Activated B cell treated with CpG ODN at 0.5 μM for 24 hours (primary cell): ENCODE results near the gene APOL4. TPM values are rescaled to one million over a fixed set of nuclear protein-coding genes. Genes with fewer than 3 reads are reported as not detected.
"Not testable (repeated sequence)": the region's sequence is repeated elsewhere in the genome, so short reads cannot be mapped to it uniquely, and the experiment has no call there.

Experiments
- ATAC-seq: fragments of 200-7000 bp; cut with Tn5 transposase; one replicate; pipeline ENCODE4 v1.10.0; 2021; ENCODE audit warnings: low read depth, mild to moderate bottlenecking, moderate library complexity
- CTCF ChIA-PET: fragments of 350-600 bp; sonication (Branson Sonifier 250); formaldehyde crosslinking; loops from one replicate; lab custom pipeline; 2021; ENCODE audit warnings: antibody characterized with exemption; lab: Charles Lee
- POLR2A ChIA-PET: fragments of 350-600 bp; sonication (Branson Sonifier 250); formaldehyde crosslinking; loops from one replicate; lab custom pipeline; 2021; ENCODE audit warnings: antibody characterized with exemption; lab: Charles Lee
- DNase-seq: peaks from one replicate; pipeline ENCODE4 v3.0.0; 2022
- H3K27ac Mint-ChIP-seq: one replicate; pipeline ENCODE4 v1.8.0; 2020; ENCODE audit warnings: mixed read lengths
- H3K27me3 Mint-ChIP-seq: one replicate; pipeline ENCODE4 v1.8.0; 2021; ENCODE audit warnings: mixed read lengths
- H3K36me3 Mint-ChIP-seq: one replicate; pipeline ENCODE4 v1.8.0; 2021; ENCODE audit warnings: low read depth, mixed read lengths
- H3K4me1 Mint-ChIP-seq: one replicate; pipeline ENCODE4 v1.8.0; 2021; ENCODE audit warnings: mixed read lengths
- H3K4me3 Mint-ChIP-seq: one replicate; pipeline ENCODE4 v1.8.0; 2020; ENCODE audit warnings: mild to moderate bottlenecking, mixed read lengths
- H3K9me3 Mint-ChIP-seq: one replicate; pipeline ENCODE4 v1.8.0; 2020; ENCODE audit warnings: mixed read lengths
- CTCF ChIP-seq: fragments of 200-600 bp; IDR thresholded peaks from one replicate; pipeline ENCODE4 v1.8.0; 2022; ENCODE audit warnings: antibody characterized with exemption, mild to moderate bottlenecking
- intact Hi-C: fragments of 100-400 bp; cut with micrococcal nuclease; formaldehyde crosslinking; loops from one replicate; pipeline ENCODE4 v1.15.1; 2024
- total RNA-seq: library from RNA; stranded (reverse); gene quantifications from 2 replicates; pipeline ENCODE4 v1.2.3, GENCODE V29; 2022

The APOL4 gene
- total RNA-seq, 1 donor from 2014 or later: not detected

DNA sequence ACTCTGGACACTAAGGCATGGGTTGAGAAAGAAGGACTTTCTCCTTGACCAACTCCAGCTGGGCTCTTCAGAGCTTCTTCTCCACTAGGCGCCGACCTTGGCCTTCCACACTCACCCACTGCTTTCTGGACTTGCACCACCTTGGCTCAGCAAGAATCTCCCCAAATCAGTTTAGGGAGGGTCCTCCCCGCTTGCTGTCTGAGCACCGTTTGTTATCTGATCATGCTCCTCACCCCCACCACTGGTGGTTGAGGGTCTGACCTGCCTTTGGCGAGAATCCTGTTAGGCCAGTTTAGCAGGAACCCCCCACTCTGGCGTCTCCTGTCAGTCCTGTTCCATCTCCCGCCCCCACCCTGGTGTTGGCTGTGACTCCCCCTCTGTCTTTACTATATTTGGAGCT lies 27.3 kb upstream of the APOL4 start:
- Mint-ChIP-seq H3K27me3 (no peaks in the 10 kb centered on the region), H3K27ac (no peak overlapping the region), H3K4me3 (no peak overlapping the region), H3K9me3 (no peaks in the 10 kb centered on the region), H3K4me1 (peaks cover 18% of the 10 kb centered on the region), H3K36me3 (peaks cover 80% of the 10 kb centered on the region)
- intact Hi-C loops: no loop called here
- no peak for DNase-seq
- TF ChIP-seq CTCF: no peak
- ATAC-seq: no peak
- ChIA-PET CTCF (no interaction called here), POLR2A (no interaction called here)

- H3K9me3 Mint-ChIP-seq, DNase-seq, H3K27ac Mint-ChIP-seq, H3K4me3 Mint-ChIP-seq, intact Hi-C loops, H3K27me3 Mint-ChIP-seq, CTCF ChIA-PET, ATAC-seq: not testable (repeated sequence)
- peaks cover 74% of the 10 kb centered on the region for H3K36me3 Mint-ChIP-seq
- POLR2A ChIA-PET: interaction anchor here (0.6 kb wide), 1 partner anchor 836 kb away, joined by 6 read pairs; no protein-coding TSS in a partner anchor
- H3K4me1 Mint-ChIP-seq: peaks cover 14% of the 10 kb centered on the region
Observed at GRCh38 chr22:36228369-36228768, 26.8 kb upstream of the APOL4 start.

- intact Hi-C loops: no loop called here
- H3K4me3 Mint-ChIP-seq: no peak overlapping the region
- ATAC-seq: no peak
- H3K9me3 Mint-ChIP-seq: no peaks in the 10 kb centered on the region
- CTCF ChIA-PET: no interaction called here
- no peaks in the 10 kb centered on the region for H3K27me3 Mint-ChIP-seq
- H3K4me1 Mint-ChIP-seq: peaks cover 8% of the 10 kb centered on the region
- peaks cover 69% of the 10 kb centered on the region for H3K36me3 Mint-ChIP-seq
- DNase-seq: no peak
- POLR2A ChIA-PET: interaction anchor here (0.6 kb wide), 1 partner anchor 836 kb away, joined by 6 read pairs; no protein-coding TSS in a partner anchor
- TF ChIP-seq CTCF: no peak
- H3K27ac Mint-ChIP-seq: no peak overlapping the region
Observed at GRCh38 chr22:36227806-36228205, 26.2 kb upstream of the APOL4 start.

DNA sequence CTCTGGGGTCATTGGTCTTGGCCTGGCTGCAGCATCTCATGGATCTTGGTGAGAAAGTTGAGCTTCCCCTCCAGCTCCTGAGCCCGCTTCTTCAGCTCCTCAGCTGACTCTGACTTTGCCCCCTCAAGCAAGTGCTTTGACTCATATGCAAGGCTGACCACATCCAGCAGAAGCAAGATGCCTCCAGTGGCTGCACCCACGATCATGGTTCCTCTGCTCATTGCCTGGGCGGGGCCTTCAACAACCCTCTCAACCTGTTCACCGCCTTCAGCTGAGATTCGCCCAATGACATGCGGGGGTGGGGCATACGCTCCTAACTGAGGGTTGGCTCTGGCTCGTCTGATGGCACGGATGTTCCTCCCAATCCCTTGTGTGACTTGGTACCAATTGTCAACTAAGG lies 25.8 kb upstream of the APOL4 start:
- Mint-ChIP-seq H3K27ac (no peak overlapping the region), H3K9me3 (no peaks in the 10 kb centered on the region), H3K4me3 (no peak overlapping the region), H3K27me3 (no peaks in the 10 kb centered on the region), H3K36me3 (peaks cover 65% of the 10 kb centered on the region), H3K4me1 (peaks cover 4% of the 10 kb centered on the region)
- POLR2A ChIA-PET: no interaction called here
- DNase-seq (no peak), ATAC-seq (no peak)
- CTCF ChIA-PET: no interaction called here
- TF ChIP-seq CTCF: no peak
- intact Hi-C loops: no loop called here

DNA sequence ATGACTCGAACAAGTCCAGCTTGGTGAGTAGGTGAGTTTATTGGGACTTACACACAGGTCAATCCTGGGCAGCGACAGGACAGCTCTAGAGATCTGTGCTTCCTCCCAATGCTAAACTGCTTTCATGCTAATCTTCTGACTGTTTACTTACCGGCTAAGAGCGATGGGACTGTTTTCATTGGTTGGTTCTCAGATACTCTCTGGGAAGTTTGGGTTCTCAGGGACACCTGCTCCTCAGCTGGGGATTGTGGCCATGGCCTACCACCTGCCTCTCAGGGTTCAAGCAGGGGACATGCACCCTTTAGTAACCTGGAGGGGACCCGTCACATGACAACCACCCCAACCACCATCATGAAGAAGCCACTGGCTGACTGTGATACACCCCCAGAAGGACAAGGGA lies 24.6 kb upstream of the APOL4 start:
- no peaks in the 10 kb centered on the region for H3K9me3 Mint-ChIP-seq
- TF ChIP-seq CTCF: no peak
- CTCF ChIA-PET: no interaction called here
- no peak overlapping the region for H3K27ac Mint-ChIP-seq
- peaks cover 53% of the 10 kb centered on the region for H3K36me3 Mint-ChIP-seq
- intact Hi-C loops: no loop called here
- peaks cover 3% of the 10 kb centered on the region for H3K4me1 Mint-ChIP-seq
- no peak overlapping the region for H3K4me3 Mint-ChIP-seq
- POLR2A ChIA-PET: no interaction called here
- no peaks in the 10 kb centered on the region for H3K27me3 Mint-ChIP-seq
- no peak for ATAC-seq
- no peak for DNase-seq

GRCh38 chr22:36225333-36225922 lies 23.8 kb upstream of the APOL4 start:
- no peak for DNase-seq
- H3K27ac Mint-ChIP-seq: no peak overlapping the region
- CTCF ChIA-PET: no interaction called here

More at GRCh38 chr22:36225333-36225922, 23.8 kb upstream of the APOL4 start:
- intact Hi-C loops: no loop called here
- H3K4me3 Mint-ChIP-seq: no peak overlapping the region
- no peaks in the 10 kb centered on the region for H3K9me3 Mint-ChIP-seq
- H3K4me1 Mint-ChIP-seq: peaks cover 3% of the 10 kb centered on the region
- peaks cover 46% of the 10 kb centered on the region for H3K36me3 Mint-ChIP-seq
- no peak for TF ChIP-seq CTCF
- H3K27me3 Mint-ChIP-seq: no peaks in the 10 kb centered on the region
- no peak for ATAC-seq
- POLR2A ChIA-PET: no interaction called here
